Duodenal mucosa (tissue), 2 donors: Measurements from ENCODE around the gene RNF2.

Source experiments
- H3K27ac ChIP-seq: one replicate; pipeline ENCODE4 v1.7.0; 2013; ENCODE audit warnings: low read depth, low read length
- H3K27me3 ChIP-seq, 2 donors: one replicate each; pipeline ENCODE4 v1.7.0; 2013; ENCODE audit warnings: low read length in 2 of 2, control low read depth in 1 of 2; ENCODE audit not compliant: insufficient read depth in 2 of 2, control insufficient read depth in 1 of 2
- H3K36me3 ChIP-seq, 2 donors: one replicate each; pipeline ENCODE4 v1.7.0; 2013; ENCODE audit warnings: low read length in 2 of 2, control low read depth in 1 of 2; ENCODE audit not compliant: insufficient read depth in 2 of 2, control insufficient read depth in 1 of 2
- H3K4me1 ChIP-seq, 2 donors: one replicate each; pipeline ENCODE4 v1.7.0; 2013; ENCODE audit warnings: low read length in 2 of 2, control low read depth in 1 of 2; ENCODE audit not compliant: insufficient read depth in 2 of 2, control insufficient read depth in 1 of 2
- H3K4me3 ChIP-seq, 2 donors: one replicate each; pipeline ENCODE4 v1.7.0; 2013; ENCODE audit warnings: low read length in 2 of 2, low read depth in 1 of 2
- H3K9ac ChIP-seq, 2 donors: one replicate each; pipeline ENCODE4 v1.7.0; 2013; ENCODE audit warnings: low read length in 2 of 2, low read depth in 1 of 2
- H3K9me3 ChIP-seq, 2 donors: one replicate each; pipeline ENCODE4 v1.7.0; 2013; ENCODE audit warnings: low read length in 2 of 2, control low read depth in 1 of 2; ENCODE audit not compliant: control insufficient read depth in 1 of 2

The RNF2 gene

GRCh38 chr1:185087101-185087500 is 41.7 kb downstream of the RNF2 start:
- Histone ChIP-seq H3K27me3 (no peaks in the 10 kb centered on the region), H3K36me3 (peaks cover 4 to 12% of the 10 kb centered on the region in 2 donors), H3K9ac (no peak overlapping the region), H3K27ac (no peak overlapping the region), H3K4me3 (no peak overlapping the region), H3K9me3 (no peaks in the 10 kb centered on the region), H3K4me1 (no peaks in the 10 kb centered on the region)

- no peak overlapping the region for H3K4me3 ChIP-seq
- H3K36me3 ChIP-seq: peaks cover 4 to 12% of the 10 kb centered on the region in 2 donors
- no peaks in the 10 kb centered on the region for H3K4me1 ChIP-seq
- no peaks in the 10 kb centered on the region for H3K27me3 ChIP-seq
- H3K9ac ChIP-seq: no peak overlapping the region
- no peak overlapping the region for H3K27ac ChIP-seq
- no peaks in the 10 kb centered on the region for H3K9me3 ChIP-seq
These were observed 42.4 kb downstream of the RNF2 start for GRCh38 chr1:185087746-185088145.

GRCh38 chr1:185091480-185091879 is 46.1 kb downstream of the RNF2 start:
- Histone ChIP-seq H3K36me3 (peaks cover 14 to 24% of the 10 kb centered on the region in 2 donors), H3K27me3 (no peaks in the 10 kb centered on the region), H3K4me3 (no peak overlapping the region), H3K27ac (no peak overlapping the region), H3K9me3 (no peaks in the 10 kb centered on the region), H3K9ac (no peak overlapping the region), H3K4me1 (no peaks in the 10 kb centered on the region)

- Histone ChIP-seq H3K9ac (no peak overlapping the region), H3K27ac (no peak overlapping the region), H3K9me3 (no peaks in the 10 kb centered on the region), H3K36me3 (peaks cover 16 to 20% of the 10 kb centered on the region in 2 donors), H3K4me3 (no peak overlapping the region), H3K27me3 (no peaks in the 10 kb centered on the region), H3K4me1 (no peaks in the 10 kb centered on the region)
These were observed 49.4 kb downstream of the RNF2 start for GRCh38 chr1:185094761-185095160.

GRCh38 chr1:185096531-185096930 is 51.2 kb downstream of the RNF2 start:
- Histone ChIP-seq H3K4me1 (no peaks in the 10 kb centered on the region), H3K9me3 (no peaks in the 10 kb centered on the region), H3K27me3 (no peaks in the 10 kb centered on the region), H3K36me3 (peaks cover 16 to 20% of the 10 kb centered on the region in 2 donors), H3K27ac (no peak overlapping the region), H3K9ac (no peak overlapping the region), H3K4me3 (no peak overlapping the region)

- no peaks in the 10 kb centered on the region for H3K4me1 ChIP-seq
- H3K27me3 ChIP-seq: no peaks in the 10 kb centered on the region
- H3K9ac ChIP-seq: no peak overlapping the region
- H3K36me3 ChIP-seq: no peaks in the 10 kb centered on the region
- H3K9me3 ChIP-seq: peaks cover 8 to 9% of the 10 kb centered on the region in 2 donors
- H3K27ac ChIP-seq: no peak overlapping the region
- H3K4me3 ChIP-seq: no peak overlapping the region
These were observed 58.7 kb downstream of the RNF2 start for GRCh38 chr1:185104083-185104482.

- H3K27me3 ChIP-seq: no peaks in the 10 kb centered on the region
- peaks cover 9% of the 10 kb centered on the region in 2 donors for H3K9me3 ChIP-seq
- H3K4me3 ChIP-seq: no peak overlapping the region
- no peak overlapping the region for H3K27ac ChIP-seq
- no peak overlapping the region for H3K9ac ChIP-seq
- no peaks in the 10 kb centered on the region for H3K36me3 ChIP-seq
- no peaks in the 10 kb centered on the region for H3K4me1 ChIP-seq
These were observed 59.8 kb downstream of the RNF2 start for GRCh38 chr1:185105121-185105520.

- H3K9ac ChIP-seq: no peak overlapping the region
- H3K9me3 ChIP-seq: peaks cover 9% of the 10 kb centered on the region in 2 donors
- H3K4me3 ChIP-seq: no peak overlapping the region
- no peaks in the 10 kb centered on the region for H3K36me3 ChIP-seq
- H3K4me1 ChIP-seq: no peaks in the 10 kb centered on the region
- no peaks in the 10 kb centered on the region for H3K27me3 ChIP-seq
- H3K27ac ChIP-seq: no peak overlapping the region
These were observed 63.0 kb downstream of the RNF2 start for GRCh38 chr1:185108321-185108720.

GRCh38 chr1:185110145-185110544 is 64.8 kb downstream of the RNF2 start:
- no peak overlapping the region for H3K27ac ChIP-seq
- H3K4me1 ChIP-seq: no peaks in the 10 kb centered on the region
- H3K36me3 ChIP-seq: no peaks in the 10 kb centered on the region
- no peaks in the 10 kb centered on the region for H3K27me3 ChIP-seq
- no peak overlapping the region for H3K9ac ChIP-seq
- peaks cover 9% of the 10 kb centered on the region in 2 donors for H3K9me3 ChIP-seq
- H3K4me3 ChIP-seq: no peak overlapping the region

- Histone ChIP-seq H3K27me3 (no peaks in the 10 kb centered on the region), H3K4me3 (no peak overlapping the region), H3K4me1 (no peaks in the 10 kb centered on the region), H3K36me3 (peaks cover 0 to 1% of the 10 kb centered on the region in 2 donors), H3K27ac (no peak overlapping the region), H3K9me3 (peaks cover 9% of the 10 kb centered on the region in 2 donors), H3K9ac (no peak overlapping the region)
These were observed 66.5 kb downstream of the RNF2 start for GRCh38 chr1:185111873-185112272.

- no peak overlapping the region for H3K27ac ChIP-seq
- H3K4me1 ChIP-seq: no peaks in the 10 kb centered on the region
- peaks cover 0 to 6% of the 10 kb centered on the region in 2 donors for H3K36me3 ChIP-seq
- no peak overlapping the region for H3K4me3 ChIP-seq
- no peaks in the 10 kb centered on the region for H3K27me3 ChIP-seq
- H3K9me3 ChIP-seq: peaks cover 9% of the 10 kb centered on the region in 2 donors
- H3K9ac ChIP-seq: no peak overlapping the region
These were observed 67.0 kb downstream of the RNF2 start for GRCh38 chr1:185112356-185112755.
